ENCODE results near the gene PTPRN2. TPM values are rescaled to one million over a fixed set of nuclear protein-coding genes. Genes with fewer than 3 reads are reported as not detected.

PTPRN2 gene
- total and polyA plus RNA-seq, 2 donors (not counting 1 experiment from before 2014, with no cell fraction given), result 0.54 to 1.2 TPM

- Histone ChIP-seq H3K9me3 (ENCODE audit: control insufficient read depth, insufficient read depth, low read depth, low read length) (peaks cover 13% of the 10 kb centered on the region), H2AFZ (ENCODE audit: low read length) (no peak overlapping the region), H3K27ac (ENCODE audit: insufficient read depth, low read length) (no peak overlapping the region), H3K4me3 (replicated peaks in 1 of 4; ENCODE audit: control extremely low read depth in 1 of 4, insufficient read depth in 1 of 4, low read depth in 3 of 4, low read length in 4 of 4) (no peak overlapping the region), H3K4me2 (ENCODE audit: extremely low read depth, insufficient read depth, low read length) (no peak overlapping the region), H3K4me1 (ENCODE audit: control insufficient read depth, extremely low read depth, insufficient read depth, low read length) (no peaks in the 10 kb centered on the region), H3K27me3 (ENCODE audit: control insufficient read depth, insufficient read depth, low read length) (no peaks in the 10 kb centered on the region), H3K79me2 (ENCODE audit: control insufficient read depth, insufficient read depth, low read length) (no peaks in the 10 kb centered on the region), H3K36me3 (ENCODE audit: control insufficient read depth, insufficient read depth, low read length) (no peaks in the 10 kb centered on the region), H3K9ac (ENCODE audit: insufficient read depth, low read length) (no peak overlapping the region), H4K20me1 (ENCODE audit: control insufficient read depth, extremely low read depth, insufficient read depth, low read length) (no peaks in the 10 kb centered on the region)
- DNase-seq (ENCODE audit: low read depth in 2 of 2), result no peak
- TF ChIP-seq EZH2 (IDR thresholded peaks at IDR 0.05; ENCODE audit: low read length, missing control alignments) (no peak), CTCF (conservative IDR thresholded peaks at IDR 0.05 in 1 of 2, IDR thresholded peaks at IDR 0.05 in 1 of 2; ENCODE audit: low read depth in 1 of 2, low read length in 2 of 2) (no peak)
Measured at GRCh38 chr7:157839226-157839625, 748.4 kb downstream of the PTPRN2 start.

- TF ChIP-seq CTCF (conservative IDR thresholded peaks at IDR 0.05 in 1 of 2, IDR thresholded peaks at IDR 0.05 in 1 of 2; ENCODE audit: low read depth in 1 of 2, low read length in 2 of 2), result no peak
- no peak for TF ChIP-seq EZH2 (IDR thresholded peaks at IDR 0.05; ENCODE audit: low read length, missing control alignments)
- no peak overlapping the region for H3K9ac ChIP-seq (ENCODE audit: insufficient read depth, low read length)
- no peaks in the 10 kb centered on the region for H3K4me1 ChIP-seq (ENCODE audit: control insufficient read depth, extremely low read depth, insufficient read depth, low read length)
- no peak for DNase-seq (ENCODE audit: low read depth in 2 of 2)
- H3K4me2 ChIP-seq (ENCODE audit: extremely low read depth, insufficient read depth, low read length), result no peak overlapping the region
- no peaks in the 10 kb centered on the region for H3K27me3 ChIP-seq (ENCODE audit: control insufficient read depth, insufficient read depth, low read length)
- H2AFZ ChIP-seq (ENCODE audit: low read length), result no peak overlapping the region
- H4K20me1 ChIP-seq (ENCODE audit: control insufficient read depth, extremely low read depth, insufficient read depth, low read length), result no peaks in the 10 kb centered on the region
- H3K9me3 ChIP-seq (ENCODE audit: control insufficient read depth, insufficient read depth, low read depth, low read length), result peaks cover 13% of the 10 kb centered on the region
- no peak overlapping the region for H3K4me3 ChIP-seq (replicated peaks in 1 of 4; ENCODE audit: control extremely low read depth in 1 of 4, insufficient read depth in 1 of 4, low read depth in 3 of 4, low read length in 4 of 4)
- no peaks in the 10 kb centered on the region for H3K36me3 ChIP-seq (ENCODE audit: control insufficient read depth, insufficient read depth, low read length)
- no peak overlapping the region for H3K27ac ChIP-seq (ENCODE audit: insufficient read depth, low read length)
- no peaks in the 10 kb centered on the region for H3K79me2 ChIP-seq (ENCODE audit: control insufficient read depth, insufficient read depth, low read length)
Measured at GRCh38 chr7:157837561-157837960, 750.1 kb downstream of the PTPRN2 start.

- H3K27me3 ChIP-seq (ENCODE audit: control insufficient read depth, insufficient read depth, low read length), result no peaks in the 10 kb centered on the region
- H3K4me1 ChIP-seq (ENCODE audit: control insufficient read depth, extremely low read depth, insufficient read depth, low read length), result no peaks in the 10 kb centered on the region
- H3K27ac ChIP-seq (ENCODE audit: insufficient read depth, low read length), result no peak overlapping the region
- H3K9ac ChIP-seq (ENCODE audit: insufficient read depth, low read length), result no peak overlapping the region
- H4K20me1 ChIP-seq (ENCODE audit: control insufficient read depth, extremely low read depth, insufficient read depth, low read length), result no peaks in the 10 kb centered on the region
- H3K9me3 ChIP-seq (ENCODE audit: control insufficient read depth, insufficient read depth, low read depth, low read length), result peaks cover 13% of the 10 kb centered on the region
- no peak for TF ChIP-seq EZH2 (IDR thresholded peaks at IDR 0.05; ENCODE audit: low read length, missing control alignments)
- no peak for TF ChIP-seq CTCF (conservative IDR thresholded peaks at IDR 0.05 in 1 of 2, IDR thresholded peaks at IDR 0.05 in 1 of 2; ENCODE audit: low read depth in 1 of 2, low read length in 2 of 2)
- H2AFZ ChIP-seq (ENCODE audit: low read length), result no peak overlapping the region
- no peak overlapping the region for H3K4me2 ChIP-seq (ENCODE audit: extremely low read depth, insufficient read depth, low read length)
- DNase-seq (ENCODE audit: low read depth in 2 of 2), result no peak
- no peaks in the 10 kb centered on the region for H3K36me3 ChIP-seq (ENCODE audit: control insufficient read depth, insufficient read depth, low read length)
- no peaks in the 10 kb centered on the region for H3K79me2 ChIP-seq (ENCODE audit: control insufficient read depth, insufficient read depth, low read length)
- H3K4me3 ChIP-seq (replicated peaks in 1 of 4; ENCODE audit: control extremely low read depth in 1 of 4, insufficient read depth in 1 of 4, low read depth in 3 of 4, low read length in 4 of 4), result no peak overlapping the region
Measured at GRCh38 chr7:157837047-157837446, 750.6 kb downstream of the PTPRN2 start.

All from fibroblast of lung (primary cell).